GM19438 (cell line): ENCODE results near the gene SNCA.

Experiments used
- ATAC-seq: cut with Tn5 transposase; IDR thresholded peaks from one replicate; pipeline ENCODE4 v1.9.1; 2021; ENCODE audit warnings: low read depth; ENCODE audit not compliant: unreplicated experiment

Gene SNCA

DNA sequence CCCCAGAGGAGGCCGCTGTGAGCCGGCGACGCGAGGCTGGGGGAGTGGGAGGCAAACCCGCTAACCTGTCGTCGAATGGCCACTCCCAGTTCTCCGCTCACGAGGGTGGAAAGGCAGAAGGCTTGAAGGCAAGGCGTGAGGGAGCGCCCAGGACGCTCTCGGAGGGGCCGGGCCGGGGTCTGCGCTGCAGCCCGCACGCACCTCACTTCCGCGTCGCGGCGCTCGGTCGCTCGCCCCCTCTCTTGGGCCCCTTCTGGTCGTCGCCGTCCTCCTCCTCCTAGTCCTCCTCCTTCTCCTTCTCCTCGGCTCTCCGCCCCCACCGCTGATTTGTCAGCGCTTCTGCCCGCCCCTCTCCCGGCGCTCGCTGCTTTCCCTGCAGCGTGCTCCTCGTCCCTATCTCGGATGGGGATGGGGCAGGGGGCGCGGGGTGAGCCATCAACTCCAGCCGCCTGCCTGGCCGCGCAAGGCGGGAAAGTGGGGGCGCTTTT lies at the start of gene SNCA:
Gene SNCA, minus strand, starts transcription at position 265 of the 488 bp plus-strand sequence. CDS start 1,494 bp downstream, outside the sequence.
- no peak for ATAC-seq

- ATAC-seq: no peak
Observed at GRCh38 chr4:89879215-89879614, 42.3 kb upstream of the SNCA start.

DNA sequence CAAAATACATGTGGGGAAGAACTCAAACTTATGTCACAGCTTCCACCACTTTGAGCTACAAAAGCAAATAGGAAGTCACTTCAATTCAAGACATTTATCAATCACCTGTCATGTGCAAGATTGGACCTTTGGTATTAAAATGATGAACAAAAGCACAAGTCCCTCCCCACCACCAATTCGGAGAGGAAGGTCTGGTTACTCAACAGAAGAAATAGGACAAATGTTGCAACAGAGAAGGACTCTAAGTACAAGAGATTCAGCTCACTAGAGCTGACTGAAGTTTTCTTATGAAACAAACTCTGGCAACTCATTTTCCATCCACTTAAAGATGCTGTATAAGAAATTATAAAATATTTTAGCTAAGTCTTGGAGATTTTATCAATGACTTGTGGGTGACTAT lies 41.6 kb upstream of the SNCA start:
- ATAC-seq: no peak

- ATAC-seq: no peak
Observed at GRCh38 chr4:89876548-89876947, 39.6 kb upstream of the SNCA start.

DNA sequence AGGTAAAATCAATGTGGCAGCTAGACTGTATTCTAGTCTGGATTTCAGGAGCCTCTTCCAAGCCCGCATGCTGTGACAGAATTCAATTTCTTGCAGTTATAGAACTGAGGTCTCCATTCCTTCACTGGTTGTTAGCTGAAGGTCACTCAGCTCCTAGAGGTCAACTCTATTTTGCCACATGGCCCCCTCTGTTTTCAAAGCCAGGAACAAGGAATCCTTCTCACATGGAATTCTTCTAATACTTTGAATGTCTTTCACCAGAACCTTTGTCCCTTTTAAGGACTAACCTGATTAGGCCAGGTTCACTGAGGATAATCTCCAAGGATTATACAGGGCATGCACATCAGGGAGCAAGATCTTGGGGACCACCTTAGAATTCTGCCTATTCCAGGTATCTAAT lies 34.2 kb upstream of the SNCA start:
- no peak for ATAC-seq

- no peak for ATAC-seq
Observed at GRCh38 chr4:89868999-89869589, 32.1 kb upstream of the SNCA start.

GRCh38 chr4:89868276-89868675 lies 31.3 kb upstream of the SNCA start:
- ATAC-seq: no peak

DNA sequence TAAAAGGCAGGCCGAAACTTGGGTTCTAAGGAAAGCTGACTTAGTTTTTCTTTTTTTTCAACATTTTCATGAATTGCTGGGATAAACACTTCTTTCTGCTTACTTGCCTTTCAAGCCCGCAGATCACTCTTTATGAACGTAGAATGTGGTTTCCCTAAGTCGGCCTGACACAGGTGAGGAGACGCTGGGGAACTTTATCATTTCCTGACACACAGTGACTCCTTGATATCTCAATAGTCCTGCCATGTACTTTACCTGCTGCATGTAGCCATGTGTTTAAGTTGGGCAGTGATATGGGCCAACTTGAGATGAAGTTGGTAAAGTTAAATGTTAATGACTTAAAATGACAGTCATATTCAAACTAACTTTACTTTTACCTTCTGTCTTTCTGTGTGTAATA lies 26.6 kb upstream of the SNCA start:
- ATAC-seq: no peak

- ATAC-seq: no peak
Observed at GRCh38 chr4:89860971-89861370, 24.0 kb upstream of the SNCA start.

DNA sequence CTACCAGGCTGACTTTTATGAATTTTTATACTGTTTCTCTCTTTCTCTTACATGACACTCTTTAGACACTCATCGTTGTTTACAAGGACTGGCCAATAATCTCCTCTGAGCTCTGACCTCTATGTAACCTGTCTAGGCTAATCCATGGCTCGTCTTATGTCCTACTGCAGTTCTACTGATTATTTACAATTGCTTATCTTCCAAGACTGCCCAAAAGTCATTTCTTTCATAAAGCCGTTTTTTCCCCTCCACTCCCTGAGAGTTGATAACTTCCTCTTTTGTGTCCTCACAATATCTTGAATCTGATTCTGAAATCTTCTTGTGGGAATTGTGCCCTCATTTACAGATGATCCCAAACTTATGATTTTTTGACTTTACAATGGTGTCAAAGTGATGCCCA lies 18.3 kb upstream of the SNCA start:
- ATAC-seq: no peak

GRCh38 chr4:89847571-89848325 lies 10.8 kb upstream of the SNCA start:
- no peak for ATAC-seq

DNA sequence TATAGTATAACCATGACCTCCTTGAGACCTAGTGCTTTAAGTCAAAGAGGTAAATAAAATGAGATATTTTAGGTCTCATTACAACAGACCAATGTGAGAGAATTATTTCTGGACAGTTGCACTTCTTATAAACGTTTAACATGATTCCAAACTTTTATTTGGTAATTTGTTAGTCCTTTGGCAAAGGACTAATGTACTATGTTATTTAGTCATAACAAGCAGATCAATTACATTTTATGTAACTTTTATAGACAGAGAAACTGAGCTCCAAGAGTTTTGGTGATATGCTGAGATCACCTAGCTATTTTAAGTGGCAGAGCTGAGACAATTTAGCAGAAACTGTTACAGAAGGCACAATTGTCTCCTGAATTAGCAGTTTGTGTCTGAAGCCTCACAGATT lies 2.6 kb upstream of the SNCA start:
- no peak for ATAC-seq

GRCh38 chr4:89837993-89838390 lies 1.0 kb upstream of the SNCA start:
- ATAC-seq: no peak

- no peak for ATAC-seq
Observed at GRCh38 chr4:89837385-89837992, 528 bp upstream of the SNCA start.

DNA sequence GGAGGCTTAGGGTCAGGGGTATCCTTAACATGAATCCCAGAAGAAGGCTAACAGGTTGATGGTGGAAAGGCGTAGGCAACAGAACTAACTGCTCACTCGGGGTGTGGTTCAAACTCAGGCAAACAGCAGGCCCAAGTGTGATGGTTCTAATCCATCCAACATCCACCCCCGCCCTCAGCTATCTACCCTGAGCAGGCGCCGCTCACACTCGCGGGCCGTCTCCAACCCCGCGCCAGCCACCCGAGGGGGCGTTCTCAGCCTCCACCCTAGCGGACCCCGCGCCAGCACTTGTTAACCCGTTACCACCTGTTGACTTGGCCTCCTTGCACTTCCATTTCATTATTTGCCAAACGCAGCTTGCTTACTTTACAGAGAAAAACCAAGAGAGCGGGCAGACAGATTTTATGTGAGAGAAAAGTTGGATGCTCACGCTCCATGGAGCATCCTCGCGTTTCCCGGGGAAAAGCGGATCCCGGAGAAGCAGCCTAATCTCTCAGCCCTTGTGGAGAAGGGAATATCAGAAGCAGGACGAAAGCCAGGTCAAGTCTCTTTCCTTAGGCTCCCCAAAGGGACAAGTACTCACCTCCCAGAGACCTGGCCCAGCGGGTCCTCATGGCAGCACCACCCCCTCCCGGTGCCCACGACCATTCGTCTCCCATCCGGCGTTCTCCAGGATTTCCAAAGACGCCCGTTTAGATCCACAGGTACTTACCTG lies 773 bp downstream of the SNCA start:
- no peak for ATAC-seq

DNA sequence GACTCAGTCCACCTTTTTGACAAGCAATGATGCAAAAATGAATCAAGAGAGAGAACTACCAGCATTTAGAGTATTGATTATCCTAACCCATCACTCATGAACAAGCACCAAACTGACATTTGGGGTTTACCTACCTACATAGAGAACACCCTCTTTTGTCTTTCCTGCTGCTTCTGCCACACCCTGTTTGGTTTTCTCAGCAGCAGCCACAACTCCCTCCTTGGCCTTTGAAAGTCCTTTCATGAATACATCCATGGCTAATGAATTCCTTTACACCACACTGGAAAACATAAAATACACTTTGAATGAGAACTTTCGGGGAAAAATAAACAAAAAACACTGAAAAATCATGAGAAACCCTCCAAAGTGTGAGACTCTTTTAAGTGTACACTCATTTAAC lies 1.5 kb downstream of the SNCA start:
- ATAC-seq: no peak

DNA sequence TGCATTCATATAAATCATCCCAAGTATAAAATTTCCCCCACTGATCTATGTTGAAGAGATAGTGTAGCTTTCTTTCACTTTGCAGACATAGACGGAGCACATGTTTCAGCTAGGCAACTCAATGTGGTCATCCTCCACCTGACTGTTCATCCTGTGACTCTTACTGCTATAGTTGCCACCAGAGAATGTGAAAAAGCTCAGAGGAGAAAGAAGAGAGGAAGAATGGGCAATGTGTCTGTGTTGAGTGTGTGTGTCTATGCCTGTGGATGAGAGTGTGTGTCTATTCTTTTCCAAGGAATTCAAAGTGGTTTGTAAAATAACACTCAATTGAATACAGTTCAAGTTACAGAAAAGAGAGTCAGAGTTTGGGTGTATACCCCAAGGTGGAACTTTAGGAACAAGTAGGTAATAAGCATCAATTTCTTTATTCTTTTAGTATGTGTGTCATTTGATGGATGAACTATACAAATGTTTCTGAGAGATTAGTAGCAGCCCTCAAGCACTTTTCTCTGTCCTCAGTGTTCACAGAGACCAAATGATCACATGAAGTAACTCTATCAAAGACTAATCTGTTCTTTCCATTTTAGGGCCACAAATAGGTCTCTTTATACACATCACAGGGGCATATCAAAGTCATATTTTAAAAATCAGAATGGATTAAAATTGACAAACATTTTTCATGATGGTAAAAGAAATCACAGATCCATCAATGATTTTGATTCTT lies 2.3 kb downstream of the SNCA start:
- ATAC-seq: no peak

GRCh38 chr4:89829470-89830138 lies 7.4 kb downstream of the SNCA start:
- ATAC-seq: peak; percentile 86

DNA sequence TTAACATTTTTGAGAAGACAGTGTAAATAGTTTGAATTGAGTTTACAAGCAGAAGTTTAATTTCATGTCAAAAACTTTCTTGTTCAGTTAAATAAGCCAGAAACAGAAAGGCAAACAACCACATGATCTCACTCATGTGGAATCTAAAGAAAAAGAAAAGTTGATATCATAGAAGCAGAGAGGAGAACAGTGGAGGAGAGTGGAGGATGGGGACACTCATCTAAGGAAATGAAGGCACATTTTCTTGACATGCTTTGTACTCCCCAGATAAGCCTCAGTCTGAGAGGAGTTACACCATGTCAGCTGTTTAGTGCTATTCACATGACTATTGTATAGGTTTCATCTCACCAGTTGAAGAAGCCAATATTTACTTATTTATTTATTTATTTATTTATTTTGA lies 13.5 kb downstream of the SNCA start:
- no peak for ATAC-seq

DNA sequence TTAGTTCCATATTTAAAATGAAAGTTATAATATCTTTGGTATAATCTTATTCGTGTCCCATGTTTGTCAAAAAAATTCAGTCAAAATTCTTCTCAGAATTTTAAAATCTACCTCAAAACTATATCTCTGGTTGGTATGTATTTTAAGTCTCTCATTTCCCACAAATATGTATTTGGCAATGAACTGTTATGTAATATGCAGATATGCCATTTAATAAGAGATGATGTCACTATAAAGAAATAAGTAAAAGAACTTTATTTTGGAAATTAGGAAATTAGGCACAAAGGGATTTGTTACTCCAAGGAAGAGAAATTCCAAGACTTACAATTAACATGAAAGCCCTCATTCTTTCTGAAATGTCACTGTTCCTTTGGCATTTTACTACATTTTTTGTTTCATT lies 15.3 kb downstream of the SNCA start:
- ATAC-seq: no peak
